GM18508 (cell line): Measurements from ENCODE around the gene LRP2BP.

Source experiments
- ATAC-seq: cut with Tn5 transposase; IDR thresholded peaks from one replicate; pipeline ENCODE4 v1.9.1; 2021; ENCODE audit warnings: moderate number of reproducible peaks; ENCODE audit not compliant: insufficient read depth, unreplicated experiment

Gene LRP2BP

DNA sequence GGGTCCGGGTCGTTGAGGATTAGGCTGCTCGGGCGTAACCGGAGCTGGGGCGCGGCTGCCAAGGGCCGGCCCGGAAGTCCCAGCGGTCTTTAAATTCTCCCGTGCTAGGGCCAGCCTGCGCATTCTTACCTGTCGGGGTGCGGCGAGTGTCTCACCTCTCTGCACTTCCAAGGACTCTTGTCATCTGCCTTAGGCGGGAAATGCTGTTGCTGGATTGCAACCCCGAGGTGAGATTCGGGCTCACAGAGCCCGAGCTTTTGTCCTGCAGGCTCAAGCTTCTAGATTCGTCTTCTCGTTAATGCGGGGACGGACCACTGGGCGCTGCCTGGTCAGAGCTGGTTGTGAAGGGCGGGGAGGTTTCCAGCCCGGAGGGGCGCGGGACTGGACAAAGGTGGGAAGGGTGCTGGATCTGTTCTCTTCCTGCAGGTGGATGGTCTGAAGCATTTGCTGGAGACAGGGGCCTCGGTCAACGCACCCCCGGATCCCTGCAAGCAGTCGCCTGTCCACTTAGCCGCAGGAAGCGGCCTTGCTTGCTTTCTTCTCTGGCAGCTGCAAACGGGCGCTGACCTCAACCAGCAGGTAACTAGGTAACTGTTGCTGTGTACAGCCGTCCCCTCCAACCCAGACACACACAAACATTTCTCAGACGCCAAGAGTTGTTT is 1.1 kb upstream of the LRP2BP start, which contains the start of gene ANKRD37:
Gene ANKRD37, plus strand, starts transcription at position 118 of the 662 bp plus-strand sequence. Its CDS starts 83 bp downstream, at position 201.
- ATAC-seq = peak; percentile 52

DNA sequence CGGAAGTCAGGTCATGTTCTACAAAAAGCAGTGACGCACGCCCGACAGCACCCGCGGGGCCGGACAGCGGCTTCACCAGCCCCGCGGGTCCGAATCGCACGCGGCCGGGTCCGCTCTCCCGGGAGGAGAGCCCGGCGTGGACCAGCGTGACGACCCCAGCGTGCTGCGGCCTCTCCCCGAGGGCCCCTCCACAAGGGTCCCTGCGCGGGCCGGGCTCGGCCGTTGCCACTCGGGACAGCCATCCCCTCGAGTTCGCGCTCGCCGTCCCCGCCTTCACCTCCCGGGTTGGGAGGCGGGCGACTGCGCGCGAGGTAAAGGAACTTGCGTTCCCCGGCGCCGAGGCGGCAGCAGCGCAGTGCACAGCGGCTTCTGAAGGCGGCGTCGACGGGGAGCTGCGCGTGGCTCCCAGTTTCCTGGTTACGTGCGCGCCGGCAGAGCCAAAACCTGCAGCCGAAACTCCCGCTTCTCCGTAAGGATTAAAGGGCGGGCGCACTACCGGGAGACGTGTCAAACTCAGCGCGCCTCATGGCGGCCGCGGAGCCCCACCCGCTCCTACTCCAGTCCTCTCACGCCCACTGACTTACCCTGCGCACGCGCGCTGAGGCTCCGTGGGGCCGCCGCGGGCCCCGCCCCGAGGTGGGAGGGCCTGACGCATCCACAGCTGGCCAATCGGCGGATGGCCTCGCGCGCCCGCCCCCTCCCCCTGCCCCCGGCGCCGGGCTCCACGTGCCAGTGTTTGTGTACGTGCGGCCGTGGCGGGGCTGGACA is 416 bp upstream of the LRP2BP start:
- peak; percentile 46 for ATAC-seq

DNA sequence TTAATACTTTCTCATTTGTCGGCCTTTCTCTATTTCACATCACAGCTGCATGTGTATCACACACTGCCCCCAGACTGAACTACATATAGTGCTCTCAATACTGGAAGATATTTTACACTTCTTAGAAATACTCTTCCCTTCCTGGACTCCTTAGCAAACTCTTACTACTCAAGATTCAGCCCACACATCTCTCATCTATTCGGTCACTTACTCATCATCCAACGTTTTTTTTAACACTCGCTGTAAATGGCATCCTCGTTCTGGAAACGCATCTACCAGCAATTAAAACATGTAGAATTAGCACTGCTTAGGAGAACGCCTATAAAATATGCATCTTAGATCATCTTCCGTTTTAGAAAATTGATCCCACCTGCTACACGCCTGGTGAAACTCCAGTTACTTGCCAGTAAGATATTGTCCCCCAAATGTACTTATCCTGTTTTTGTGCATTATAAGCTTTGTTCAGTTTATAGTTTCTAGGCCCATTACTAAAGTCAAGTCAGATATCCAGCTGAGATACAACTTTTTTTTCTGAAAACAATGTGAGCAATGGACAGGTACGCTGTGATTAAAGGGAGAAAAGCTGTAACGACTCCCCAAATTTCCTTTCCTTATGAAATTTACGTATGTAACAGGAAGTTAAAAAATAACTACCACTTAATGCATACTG is 1.0 kb downstream of the LRP2BP start:
- ATAC-seq = no peak

DNA sequence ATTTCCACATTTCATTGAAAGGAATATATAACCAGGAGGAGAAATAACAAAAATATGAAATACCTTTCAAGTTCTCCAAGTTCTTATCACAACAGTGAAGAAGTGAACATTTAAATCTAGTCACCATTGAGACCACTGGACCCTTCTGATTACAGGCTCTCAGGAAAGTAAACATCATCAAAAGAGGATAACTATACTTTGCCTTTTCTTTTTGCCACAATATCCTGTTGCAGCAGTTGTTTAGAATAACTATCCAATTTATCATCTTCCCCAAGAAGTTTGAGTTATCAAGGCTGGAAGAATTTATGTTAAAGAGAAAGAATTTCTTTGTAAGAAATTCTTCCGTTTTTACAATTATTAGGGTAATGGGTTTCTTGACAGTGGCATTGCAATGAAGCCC is 3.6 kb downstream of the LRP2BP start:
- ATAC-seq = no peak

DNA sequence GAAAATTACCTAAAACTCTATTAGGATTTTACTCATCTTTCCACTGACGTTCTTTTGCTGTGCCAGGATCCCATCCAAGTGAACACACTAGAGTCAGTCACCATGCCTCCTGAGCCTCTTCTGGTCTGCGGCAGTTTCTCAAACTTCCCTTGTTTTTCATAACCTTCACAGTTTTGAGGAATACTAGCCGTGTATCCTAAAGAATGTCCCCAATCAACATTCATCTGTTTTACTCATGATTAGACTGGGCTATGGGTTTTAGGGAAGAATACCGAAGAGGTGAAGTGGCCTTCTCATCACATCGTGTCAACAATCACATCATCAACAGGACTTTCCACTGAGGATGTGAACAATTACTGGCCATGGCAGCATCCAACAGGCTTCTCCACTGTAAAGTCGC is 4.8 kb downstream of the LRP2BP start:
- ATAC-seq = no peak

DNA sequence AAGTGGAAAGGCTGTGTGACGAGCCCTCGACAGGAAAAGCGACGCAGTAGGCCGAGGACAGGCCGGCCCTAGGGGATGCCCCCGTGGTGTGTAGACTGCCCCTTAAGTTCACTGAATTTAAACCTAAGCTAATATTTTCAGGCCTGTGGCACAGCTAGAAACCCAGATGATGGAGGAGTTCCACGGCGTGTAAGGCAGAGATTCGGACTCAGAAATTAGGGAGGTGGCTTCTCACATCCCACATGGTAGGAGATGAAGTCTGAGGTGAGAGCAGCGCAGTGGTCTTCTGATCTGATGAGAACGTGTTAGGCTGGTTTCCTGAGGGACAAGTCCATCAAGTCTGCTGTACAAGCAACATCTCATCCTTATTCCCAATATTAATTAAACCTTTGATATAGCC is 7.8 kb downstream of the LRP2BP start:
- no peak for ATAC-seq

DNA sequence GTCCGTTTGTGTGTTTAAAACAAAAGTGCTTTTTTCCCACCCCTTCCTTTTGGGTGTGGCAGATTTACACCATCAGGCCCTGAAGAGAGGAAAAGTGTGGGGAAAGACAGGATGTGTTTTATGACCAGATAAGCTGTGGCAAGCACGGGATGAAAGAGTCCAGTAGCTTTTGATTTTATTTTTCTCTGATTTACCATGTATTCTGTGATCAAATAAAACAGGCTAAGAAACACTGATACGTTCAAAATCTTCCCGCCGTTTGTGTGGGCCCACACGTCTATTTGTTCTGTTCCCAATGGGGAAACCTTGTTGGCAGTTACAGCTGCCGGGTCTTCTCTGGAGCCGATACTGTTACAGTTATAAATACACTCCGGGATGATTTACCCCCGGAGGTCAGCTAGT is 10.8 kb downstream of the LRP2BP start:
- no peak for ATAC-seq

DNA sequence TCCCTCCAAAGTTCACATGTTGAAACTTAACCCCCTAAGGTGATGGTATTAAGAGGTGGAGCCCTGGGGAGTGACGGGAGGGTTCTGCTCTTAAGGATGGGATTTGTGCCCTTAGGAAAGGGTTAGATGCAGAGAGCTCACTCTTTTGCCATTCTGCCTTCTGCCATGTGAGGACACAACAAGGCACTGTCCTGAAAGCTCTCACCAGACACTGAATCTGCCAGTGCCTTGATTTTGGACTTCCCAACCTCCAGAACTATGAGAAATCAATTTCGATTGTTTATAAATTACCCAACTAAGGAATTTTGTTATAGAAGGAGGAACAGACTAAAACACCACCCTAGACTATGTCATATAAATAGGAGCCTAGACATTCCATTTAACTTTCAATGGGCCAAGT is 11.7 kb downstream of the LRP2BP start:
- no peak for ATAC-seq

DNA sequence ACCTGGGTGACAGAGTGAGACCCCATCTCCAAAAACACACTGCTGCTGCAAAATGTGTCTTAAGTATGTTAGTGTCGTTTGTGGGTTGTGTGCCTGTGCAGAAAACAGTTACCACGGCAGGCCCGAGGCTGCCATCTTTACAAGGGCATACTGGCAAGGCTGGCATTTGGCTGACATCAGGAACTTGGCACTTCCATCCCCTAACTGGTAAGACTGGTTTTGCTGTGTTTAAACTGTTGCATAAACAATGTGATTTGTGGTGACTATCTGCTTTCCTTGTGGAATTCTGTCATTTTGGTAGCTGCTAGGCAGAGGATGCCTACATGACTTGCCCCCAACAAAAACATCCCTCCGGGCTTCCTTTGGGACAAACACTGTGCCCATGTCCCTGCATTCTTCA is 12.3 kb downstream of the LRP2BP start:
- no peak for ATAC-seq

DNA sequence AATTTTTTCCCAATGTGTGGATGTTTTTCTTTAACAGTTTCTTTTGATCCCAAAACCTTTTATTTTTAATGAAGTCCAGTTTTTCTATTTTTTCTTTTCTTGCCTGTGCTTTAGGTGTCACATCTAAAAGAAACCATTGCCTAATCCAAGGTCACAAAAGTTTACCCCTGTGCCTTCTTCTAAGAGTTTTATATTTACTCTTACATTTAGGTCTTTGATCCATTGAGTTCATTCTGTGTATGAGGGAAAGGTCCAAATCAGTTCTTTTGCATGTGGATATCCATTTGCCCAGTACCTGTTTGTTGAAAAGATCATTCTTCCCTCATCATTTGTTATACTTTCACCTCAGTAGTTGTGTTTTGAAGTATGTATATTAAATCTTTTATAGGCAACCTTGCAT is 13.0 kb downstream of the LRP2BP start:
- no peak for ATAC-seq

DNA sequence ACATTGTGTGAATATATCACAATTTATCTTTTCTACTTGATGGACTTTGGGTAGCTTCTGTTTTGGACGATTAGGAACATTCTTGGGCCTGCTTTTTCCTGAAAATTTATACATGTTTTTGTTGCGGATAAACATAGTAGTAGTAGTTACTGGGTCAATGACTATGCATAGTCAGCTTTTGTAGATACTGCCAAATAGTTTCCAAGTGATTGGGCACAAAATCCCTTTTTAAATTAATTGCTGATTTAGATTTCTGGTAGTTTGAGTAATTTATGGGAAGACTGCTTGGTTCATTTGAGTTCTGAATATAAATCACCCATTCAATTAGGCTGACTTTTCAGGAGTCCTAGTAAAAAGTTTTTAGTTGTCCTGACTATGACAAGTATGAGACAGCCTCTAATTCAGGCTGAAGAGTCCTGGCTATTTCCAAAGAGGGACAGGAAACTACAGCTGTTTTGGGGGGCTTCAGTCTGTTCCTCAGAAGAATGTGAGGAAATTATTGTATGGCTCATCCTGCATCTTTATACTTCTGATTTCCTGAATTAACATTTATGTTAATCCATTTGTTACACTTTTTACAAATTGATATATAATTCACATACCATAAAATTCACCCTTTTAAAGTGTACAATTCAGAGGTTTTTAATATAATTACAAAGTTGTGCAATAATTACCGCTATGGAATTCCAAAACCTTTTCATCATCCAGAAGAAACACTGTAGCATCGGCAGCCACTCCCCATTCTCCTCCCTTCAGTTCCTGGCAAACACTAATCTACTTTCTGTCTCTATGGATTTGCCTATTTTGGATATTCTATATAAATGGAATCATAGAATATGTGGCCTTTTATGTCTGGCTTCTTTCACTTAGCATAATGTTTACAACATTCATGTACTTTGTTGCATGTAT is 14.2 kb downstream of the LRP2BP start:
- no peak for ATAC-seq

DNA sequence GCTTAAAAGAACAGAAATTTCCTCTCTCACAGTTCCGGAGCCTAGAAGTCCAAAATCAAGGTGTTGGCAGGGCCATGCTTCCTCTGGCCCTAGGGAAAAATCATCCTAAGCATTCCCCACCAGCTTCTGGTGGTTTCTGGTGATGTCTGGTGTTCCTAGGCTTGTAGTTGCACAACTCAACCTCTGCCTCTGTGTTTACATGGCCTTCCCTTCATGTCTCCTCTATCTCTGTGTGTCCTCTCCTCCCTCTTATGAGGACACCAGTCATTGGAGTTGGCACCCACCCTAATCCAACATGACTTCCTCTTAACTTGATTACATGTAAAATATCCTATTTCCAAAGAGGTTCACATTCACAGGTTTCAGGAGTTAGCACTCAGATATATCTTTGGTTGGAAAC is 15.4 kb downstream of the LRP2BP start:
- no peak for ATAC-seq

DNA sequence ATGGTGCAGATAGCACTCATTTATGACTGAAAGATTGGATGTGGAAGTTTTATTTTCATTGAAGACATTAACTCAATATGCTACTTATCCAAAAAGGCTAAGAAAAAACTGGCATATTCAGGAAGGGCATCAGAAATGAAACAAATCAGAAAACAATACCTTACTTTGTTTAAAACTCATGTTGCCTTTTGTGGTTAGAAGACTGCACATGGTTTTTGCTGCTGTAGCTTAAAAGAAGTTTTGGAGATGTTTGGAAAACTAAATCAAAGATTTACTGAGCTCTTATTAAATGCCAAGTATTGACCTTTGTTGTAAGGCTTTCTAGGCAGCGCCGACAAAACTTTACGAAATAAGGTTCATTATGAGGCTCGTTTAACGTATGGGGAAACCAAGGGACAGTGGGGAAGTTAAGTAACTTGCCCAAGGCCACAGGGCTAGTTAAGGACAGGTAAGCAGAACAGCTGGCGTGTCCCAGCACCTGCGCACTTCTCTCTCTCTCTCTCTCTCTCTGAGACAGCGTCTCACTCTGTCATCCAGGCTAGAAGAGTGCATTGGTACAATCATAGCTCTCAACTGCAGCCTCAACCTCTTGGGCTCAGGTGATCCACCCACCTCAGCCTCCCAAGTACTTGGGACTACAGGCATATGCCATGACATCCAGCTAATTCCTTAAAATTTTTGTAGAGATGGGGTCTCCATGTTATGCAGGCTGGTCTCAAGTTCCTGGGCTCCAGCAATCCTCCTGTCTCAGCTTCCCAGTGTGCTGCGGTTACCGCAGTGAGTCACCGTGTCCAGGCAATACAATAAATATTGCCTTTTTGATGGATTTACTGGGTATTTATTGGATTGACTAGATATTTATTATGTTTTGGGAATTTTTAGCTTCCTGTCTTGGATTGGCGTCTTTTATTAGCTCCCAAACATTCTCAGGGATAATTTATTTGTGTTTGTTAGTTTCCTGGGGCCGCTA is 16.1 kb downstream of the LRP2BP start:
- ATAC-seq = no peak

DNA sequence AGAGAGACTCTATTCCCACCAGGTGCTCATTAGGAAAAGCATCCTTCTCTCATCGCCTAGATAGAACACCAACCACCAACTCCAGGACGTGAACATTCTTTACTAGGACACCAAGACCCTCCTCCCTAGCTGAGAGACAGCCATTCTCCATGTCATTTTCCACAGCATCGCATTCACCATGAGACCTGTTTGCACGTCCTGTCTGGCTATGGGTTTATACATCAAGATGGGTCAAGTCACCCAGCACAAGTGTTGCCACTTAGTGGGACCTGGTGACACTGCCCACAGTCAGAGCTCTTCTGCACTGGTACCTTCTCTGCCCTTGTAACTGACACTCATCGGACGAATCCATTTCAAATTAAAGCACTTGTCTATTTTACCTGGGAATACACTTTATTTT is 17.5 kb downstream of the LRP2BP start:
- ATAC-seq = no peak

DNA sequence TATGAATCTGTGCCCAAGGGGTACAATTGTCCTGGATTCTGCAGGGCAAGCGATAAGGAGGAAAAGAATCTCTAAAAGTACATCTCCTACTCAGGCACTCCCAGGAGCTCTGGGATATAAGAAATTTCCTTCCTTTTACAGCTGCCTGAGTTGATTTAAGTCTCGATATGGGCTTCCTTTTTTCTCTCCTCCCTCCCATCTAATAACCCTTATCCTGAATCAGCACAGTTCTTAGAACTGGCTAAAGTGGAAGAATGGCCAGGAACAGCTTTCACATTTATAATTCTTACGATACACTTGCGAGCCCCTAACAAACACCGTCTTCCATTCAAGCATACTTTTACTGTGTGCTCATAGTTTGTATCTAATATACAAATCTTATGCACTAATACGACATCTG is 21.2 kb downstream of the LRP2BP start:
- no peak for ATAC-seq

DNA sequence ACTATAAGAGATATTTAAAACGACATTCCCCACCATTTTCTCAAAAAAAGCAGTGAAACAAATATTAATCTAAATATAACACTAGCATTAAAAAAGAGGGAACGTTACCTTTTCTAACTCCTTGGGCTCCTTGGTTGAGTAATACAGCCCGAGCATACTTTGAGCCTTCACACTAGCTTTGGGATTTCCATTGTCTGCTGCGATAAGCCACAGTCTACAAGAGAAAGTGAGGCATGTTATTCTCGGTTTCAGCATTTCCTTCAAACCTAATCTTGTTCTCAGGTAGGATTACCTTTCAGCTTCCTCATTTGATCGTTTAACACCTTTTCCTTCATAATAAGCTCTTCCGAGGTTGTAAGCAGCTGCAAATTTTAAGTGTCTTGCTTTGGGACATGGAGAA is 21.7 kb downstream of the LRP2BP start:
- no peak for ATAC-seq

DNA sequence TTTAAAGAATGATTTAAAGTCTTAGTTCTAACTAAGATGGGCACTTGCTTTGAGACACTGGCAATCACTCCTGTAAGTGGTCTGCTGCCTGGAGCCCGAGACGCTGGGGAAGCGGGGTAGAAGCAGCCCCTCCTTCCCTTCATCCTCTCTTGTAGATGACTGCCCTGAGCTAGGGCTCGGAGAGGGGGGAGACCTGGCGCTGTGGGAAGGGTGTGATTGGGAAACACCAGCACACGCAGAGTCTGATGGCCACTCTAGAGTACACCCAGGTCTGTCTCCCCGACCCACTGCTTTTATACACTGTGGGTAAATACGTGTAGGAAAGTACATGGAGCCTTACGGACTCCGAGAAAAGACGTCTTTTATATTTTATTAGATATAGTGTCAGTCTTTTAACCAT is 24.0 kb downstream of the LRP2BP start:
- no peak for ATAC-seq

DNA sequence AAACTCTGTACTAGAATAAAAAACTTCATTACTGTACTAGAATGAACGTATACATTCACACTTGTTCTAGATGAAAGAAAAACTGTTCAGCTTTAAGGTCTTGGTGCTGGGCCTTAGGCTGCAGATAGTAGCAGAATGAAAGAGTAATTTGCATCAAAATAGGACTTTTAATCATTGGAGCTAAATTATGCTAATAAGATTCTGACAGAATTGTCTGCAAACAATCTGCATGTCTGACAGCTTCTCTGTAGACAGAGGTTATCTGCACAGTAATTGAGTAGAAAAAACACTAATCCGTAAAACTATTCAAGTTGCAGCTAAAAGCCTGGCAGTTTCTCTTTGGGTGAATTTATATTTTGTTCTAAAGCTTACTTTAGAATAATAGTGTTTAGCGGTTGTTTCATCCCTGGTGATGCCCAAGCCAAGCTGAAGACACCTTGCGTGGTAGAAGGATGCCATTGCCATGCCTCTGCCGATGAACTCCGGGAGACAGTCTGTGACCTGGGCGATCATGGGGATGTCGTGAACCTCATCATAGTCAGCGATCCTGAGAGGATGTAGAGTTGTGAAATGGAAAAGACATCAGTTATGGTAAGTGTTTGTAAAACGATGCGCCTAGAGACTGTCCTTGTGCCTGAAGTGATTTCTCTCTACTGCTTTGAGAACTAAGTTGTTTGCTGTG is 25.3 kb downstream of the LRP2BP start:
- no peak for ATAC-seq

DNA sequence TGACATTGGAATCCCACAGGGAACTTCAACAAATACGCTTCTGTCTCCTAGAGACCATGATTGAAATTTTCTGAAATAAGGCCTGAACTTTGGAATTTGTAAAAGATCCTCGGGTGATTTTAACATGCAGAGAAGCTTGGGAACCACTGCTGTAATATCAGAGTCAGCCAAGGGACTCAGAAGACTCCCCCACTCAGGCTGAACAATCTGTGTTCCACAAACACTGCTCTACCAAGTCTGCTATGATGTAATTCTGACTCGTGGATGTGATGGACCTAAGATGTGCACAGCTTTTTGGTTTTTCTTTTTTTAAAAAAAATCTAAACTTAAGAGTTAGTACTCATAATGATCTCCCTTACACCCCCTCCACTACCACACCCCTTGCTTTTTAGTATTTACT is 26.0 kb downstream of the LRP2BP start:
- ATAC-seq = no peak
